ENCODE data around the gene THSD4. TPM values are rescaled to one million over a fixed set of nuclear protein-coding genes. Genes with fewer than 3 reads are reported as not detected.

THSD4 gene
- total and polyA plus RNA-seq, 2 donors (not counting 1 experiment from before 2014, with no cell fraction given) = 43.1 to 95.5 TPM

- Histone ChIP-seq H3K9me3 (ENCODE audit: control insufficient read depth, insufficient read depth, low read depth, low read length) (no peaks in the 10 kb centered on the region), H3K36me3 (ENCODE audit: control insufficient read depth, insufficient read depth, low read length) (no peaks in the 10 kb centered on the region), H3K4me2 (ENCODE audit: extremely low read depth, insufficient read depth, low read length) (no peak overlapping the region), H3K4me3 (replicated peaks in 1 of 4; ENCODE audit: control extremely low read depth in 1 of 4, insufficient read depth in 1 of 4, low read depth in 3 of 4, low read length in 4 of 4) (no peak overlapping the region), H4K20me1 (ENCODE audit: control insufficient read depth, extremely low read depth, insufficient read depth, low read length) (no peaks in the 10 kb centered on the region), H3K27me3 (ENCODE audit: control insufficient read depth, insufficient read depth, low read length) (no peaks in the 10 kb centered on the region), H3K79me2 (ENCODE audit: control insufficient read depth, insufficient read depth, low read length) (no peaks in the 10 kb centered on the region), H2AFZ (ENCODE audit: low read length) (no peak overlapping the region), H3K27ac (ENCODE audit: insufficient read depth, low read length) (no peak overlapping the region), H3K4me1 (ENCODE audit: control insufficient read depth, extremely low read depth, insufficient read depth, low read length) (peaks cover 6% of the 10 kb centered on the region), H3K9ac (ENCODE audit: insufficient read depth, low read length) (no peak overlapping the region)
- DNase-seq (ENCODE audit: low read depth in 2 of 2) = no peak
- TF ChIP-seq EZH2 (IDR thresholded peaks at IDR 0.05; ENCODE audit: low read length, missing control alignments) (no peak), CTCF (conservative IDR thresholded peaks at IDR 0.05 in 1 of 2, IDR thresholded peaks at IDR 0.05 in 1 of 2; ENCODE audit: low read depth in 1 of 2, low read length in 2 of 2) (no peak)
Measured at GRCh38 chr15:71071529-71071928, 43.7 kb upstream of the THSD4 start.

- Histone ChIP-seq H3K4me1 (ENCODE audit: control insufficient read depth, extremely low read depth, insufficient read depth, low read length) (peaks cover 6% of the 10 kb centered on the region), H3K4me2 (ENCODE audit: extremely low read depth, insufficient read depth, low read length) (no peak overlapping the region), H3K9me3 (ENCODE audit: control insufficient read depth, insufficient read depth, low read depth, low read length) (no peaks in the 10 kb centered on the region), H3K4me3 (replicated peaks in 1 of 4; ENCODE audit: control extremely low read depth in 1 of 4, insufficient read depth in 1 of 4, low read depth in 3 of 4, low read length in 4 of 4) (no peak overlapping the region), H3K36me3 (ENCODE audit: control insufficient read depth, insufficient read depth, low read length) (no peaks in the 10 kb centered on the region), H3K27ac (ENCODE audit: insufficient read depth, low read length) (no peak overlapping the region), H3K9ac (ENCODE audit: insufficient read depth, low read length) (no peak overlapping the region), H3K79me2 (ENCODE audit: control insufficient read depth, insufficient read depth, low read length) (no peaks in the 10 kb centered on the region), H4K20me1 (ENCODE audit: control insufficient read depth, extremely low read depth, insufficient read depth, low read length) (no peaks in the 10 kb centered on the region), H3K27me3 (ENCODE audit: control insufficient read depth, insufficient read depth, low read length) (no peaks in the 10 kb centered on the region), H2AFZ (ENCODE audit: low read length) (no peak overlapping the region)
- no peak for DNase-seq (ENCODE audit: low read depth in 2 of 2)
- TF ChIP-seq CTCF (conservative IDR thresholded peaks at IDR 0.05 in 1 of 2, IDR thresholded peaks at IDR 0.05 in 1 of 2; ENCODE audit: low read depth in 1 of 2, low read length in 2 of 2) = no peak
- TF ChIP-seq EZH2 (IDR thresholded peaks at IDR 0.05; ENCODE audit: low read length, missing control alignments) = no peak
Measured at GRCh38 chr15:71072423-71072822, 42.8 kb upstream of the THSD4 start.

- Histone ChIP-seq H3K4me3 (replicated peaks in 1 of 4; ENCODE audit: control extremely low read depth in 1 of 4, insufficient read depth in 1 of 4, low read depth in 3 of 4, low read length in 4 of 4) (no peak overlapping the region), H3K4me1 (ENCODE audit: control insufficient read depth, extremely low read depth, insufficient read depth, low read length) (peaks cover 20% of the 10 kb centered on the region), H3K9me3 (ENCODE audit: control insufficient read depth, insufficient read depth, low read depth, low read length) (no peaks in the 10 kb centered on the region), H3K79me2 (ENCODE audit: control insufficient read depth, insufficient read depth, low read length) (no peaks in the 10 kb centered on the region), H3K36me3 (ENCODE audit: control insufficient read depth, insufficient read depth, low read length) (no peaks in the 10 kb centered on the region), H4K20me1 (ENCODE audit: control insufficient read depth, extremely low read depth, insufficient read depth, low read length) (no peaks in the 10 kb centered on the region), H3K27me3 (ENCODE audit: control insufficient read depth, insufficient read depth, low read length) (no peaks in the 10 kb centered on the region), H3K4me2 (ENCODE audit: extremely low read depth, insufficient read depth, low read length) (no peak overlapping the region), H3K9ac (ENCODE audit: insufficient read depth, low read length) (no peak overlapping the region), H2AFZ (ENCODE audit: low read length) (no peak overlapping the region), H3K27ac (ENCODE audit: insufficient read depth, low read length) (peak overlapping the region; percentile 90)
- DNase-seq (ENCODE audit: low read depth in 2 of 2) = no peak
- no peak for TF ChIP-seq CTCF (conservative IDR thresholded peaks at IDR 0.05 in 1 of 2, IDR thresholded peaks at IDR 0.05 in 1 of 2; ENCODE audit: low read depth in 1 of 2, low read length in 2 of 2)
- no peak for TF ChIP-seq EZH2 (IDR thresholded peaks at IDR 0.05; ENCODE audit: low read length, missing control alignments)
Measured at GRCh38 chr15:71078506-71079207, 36.6 kb upstream of the THSD4 start.

Measured in fibroblast of lung (primary cell).